Activated T-cell treated with anti-CD3 and anti-CD28 coated beads, Interleukin-2, amount 50 U/mL, for 4 hours (primary cell): ENCODE measurements around the gene P4HA1. TPM values are rescaled to one million over a fixed set of nuclear protein-coding genes. Genes with fewer than 3 reads are reported as not detected.
"Not testable (repeated sequence)": the region's sequence is repeated elsewhere in the genome, so short reads cannot be mapped to it uniquely, and the experiment has no call there.

Experiments
- ATAC-seq, 2 donors: fragments of 200-7000 bp; cut with Tn5 transposase; one replicate each; pipeline ENCODE4 v1.10.0; 2021
- DNase-seq: peaks from one replicate; pipeline ENCODE4 v3.0.0-alpha.2; 2020
- H3K27me3 Mint-ChIP-seq: one replicate; pipeline ENCODE4 v1.8.0; 2021; ENCODE audit warnings: low read depth, mixed read lengths
- H3K36me3 Mint-ChIP-seq: one replicate; pipeline ENCODE4 v1.8.0; 2022; ENCODE audit warnings: mixed read lengths; ENCODE audit not compliant: insufficient read depth
- H3K4me1 Mint-ChIP-seq: one replicate; pipeline ENCODE4 v1.8.0; 2021; ENCODE audit warnings: low read depth, mixed read lengths
- H3K4me3 Mint-ChIP-seq: one replicate; pipeline ENCODE4 v1.8.0; 2021; ENCODE audit warnings: mild to moderate bottlenecking, moderate library complexity, mixed read lengths
- H3K9me3 Mint-ChIP-seq: one replicate; pipeline ENCODE4 v1.8.0; 2021; ENCODE audit warnings: mixed read lengths
- total RNA-seq, 3 donors: library from RNA; stranded (reverse); gene quantifications; one replicate each; pipeline ENCODE4 v1.2.1, GENCODE V29; 2021

Gene P4HA1
- total RNA-seq = 10 to 100 TPM; 19.8 to 23.8 (median 21.5) TPM

- Mint-ChIP-seq H3K27me3 (no peaks in the 10 kb centered on the region), H3K4me3 (peak within 1 kb of the TSS; percentile 96), H3K9me3 (no peaks in the 10 kb centered on the region), H3K4me1 (peaks cover 34% of the 10 kb centered on the region), H3K36me3 (no peaks in the 10 kb centered on the region)
- DNase-seq (peak; percentile 98), ATAC-seq (peak; percentile 88 to 90)
Measured at GRCh38 chr10:73096449-73097304, at the start of gene P4HA1. Gene P4HA1 (minus strand): TSS chr10:73096866. CDS start chr10:73074883, 21,983 bp downstream.

- DNase-seq = no peak
- Mint-ChIP-seq H3K4me1 (no peaks in the 10 kb centered on the region), H3K27me3 (no peaks in the 10 kb centered on the region), H3K4me3 (no peak overlapping the region), H3K9me3 (no peaks in the 10 kb centered on the region), H3K36me3 (peaks cover 31% of the 10 kb centered on the region)
- no peak for ATAC-seq
Measured at GRCh38 chr10:73141603-73142002, 44.9 kb upstream of the P4HA1 start.

GRCh38 chr10:73139251-73139650 lies 42.6 kb upstream of the P4HA1 start:
- no peak for DNase-seq
- no peaks in the 10 kb centered on the region for H3K27me3 Mint-ChIP-seq
- no peak for ATAC-seq
- H3K4me3 Mint-ChIP-seq = no peak overlapping the region
- H3K36me3 Mint-ChIP-seq = peaks cover 33% of the 10 kb centered on the region
- H3K9me3 Mint-ChIP-seq = no peaks in the 10 kb centered on the region
- H3K4me1 Mint-ChIP-seq = no peaks in the 10 kb centered on the region

- no peak overlapping the region for H3K4me3 Mint-ChIP-seq
- H3K4me1 Mint-ChIP-seq = no peaks in the 10 kb centered on the region
- no peak for ATAC-seq
- peaks cover 36% of the 10 kb centered on the region for H3K36me3 Mint-ChIP-seq
- H3K9me3 Mint-ChIP-seq = no peaks in the 10 kb centered on the region
- no peak for DNase-seq
- H3K27me3 Mint-ChIP-seq = no peaks in the 10 kb centered on the region
Measured at GRCh38 chr10:73136627-73137026, 40.0 kb upstream of the P4HA1 start.

GRCh38 chr10:73134727-73135126 lies 38.1 kb upstream of the P4HA1 start:
- Mint-ChIP-seq H3K4me1 (no peaks in the 10 kb centered on the region), H3K9me3 (no peaks in the 10 kb centered on the region), H3K27me3 (no peaks in the 10 kb centered on the region), H3K4me3 (no peak overlapping the region), H3K36me3 (peaks cover 40% of the 10 kb centered on the region)
- ATAC-seq = no peak
- DNase-seq = no peak

- no peak for DNase-seq
- Mint-ChIP-seq H3K27me3 (no peaks in the 10 kb centered on the region), H3K9me3 (no peaks in the 10 kb centered on the region), H3K4me3 (no peak overlapping the region), H3K36me3 (peaks cover 37% of the 10 kb centered on the region), H3K4me1 (no peaks in the 10 kb centered on the region)
- ATAC-seq = no peak
Measured at GRCh38 chr10:73131913-73132686, 35.4 kb upstream of the P4HA1 start.

GRCh38 chr10:73131301-73131700 lies 34.6 kb upstream of the P4HA1 start:
- no peaks in the 10 kb centered on the region for H3K27me3 Mint-ChIP-seq
- no peak overlapping the region for H3K4me3 Mint-ChIP-seq

GRCh38 chr10:73126343-73126742 lies 29.7 kb upstream of the P4HA1 start:
- no peaks in the 10 kb centered on the region for H3K9me3 Mint-ChIP-seq
- no peaks in the 10 kb centered on the region for H3K27me3 Mint-ChIP-seq
- DNase-seq (no peak), ATAC-seq (no peak)
- no peak overlapping the region for H3K4me3 Mint-ChIP-seq
- H3K4me1 Mint-ChIP-seq = no peaks in the 10 kb centered on the region
- H3K36me3 Mint-ChIP-seq = peaks cover 27% of the 10 kb centered on the region

More at GRCh38 chr10:73131301-73131700, 34.6 kb upstream of the P4HA1 start:
- ATAC-seq (no peak), DNase-seq (no peak)
- Mint-ChIP-seq H3K9me3 (no peaks in the 10 kb centered on the region), H3K36me3 (peaks cover 36% of the 10 kb centered on the region), H3K4me1 (no peaks in the 10 kb centered on the region)

- H3K27me3 Mint-ChIP-seq = no peaks in the 10 kb centered on the region
- ATAC-seq = no peak
- no peaks in the 10 kb centered on the region for H3K9me3 Mint-ChIP-seq
- no peaks in the 10 kb centered on the region for H3K4me1 Mint-ChIP-seq
- DNase-seq = no peak
- H3K4me3 Mint-ChIP-seq = no peak overlapping the region
- H3K36me3 Mint-ChIP-seq = peaks cover 18% of the 10 kb centered on the region
Measured at GRCh38 chr10:73119952-73120351, 23.3 kb upstream of the P4HA1 start.

- no peak for DNase-seq
- Mint-ChIP-seq H3K9me3 (no peaks in the 10 kb centered on the region), H3K36me3 (peaks cover 17% of the 10 kb centered on the region), H3K27me3 (no peaks in the 10 kb centered on the region), H3K4me3 (no peak overlapping the region), H3K4me1 (no peaks in the 10 kb centered on the region)
- no peak for ATAC-seq
Measured at GRCh38 chr10:73119457-73119856, 22.8 kb upstream of the P4HA1 start.

GRCh38 chr10:73117976-73118743 lies 21.5 kb upstream of the P4HA1 start:
- no peak for ATAC-seq
- H3K9me3 Mint-ChIP-seq = no peaks in the 10 kb centered on the region
- H3K4me1 Mint-ChIP-seq = no peaks in the 10 kb centered on the region
- no peak overlapping the region for H3K4me3 Mint-ChIP-seq
- peaks cover 9% of the 10 kb centered on the region for H3K36me3 Mint-ChIP-seq
- no peaks in the 10 kb centered on the region for H3K27me3 Mint-ChIP-seq
- no peak for DNase-seq

- no peak overlapping the region for H3K4me3 Mint-ChIP-seq
- H3K4me1 Mint-ChIP-seq = peaks cover 4% of the 10 kb centered on the region
- H3K27me3 Mint-ChIP-seq = no peaks in the 10 kb centered on the region
- DNase-seq (no peak), ATAC-seq (no peak)
- peaks cover 9% of the 10 kb centered on the region for H3K36me3 Mint-ChIP-seq
- H3K9me3 Mint-ChIP-seq = no peaks in the 10 kb centered on the region
Measured at GRCh38 chr10:73116017-73116416, 19.4 kb upstream of the P4HA1 start.

GRCh38 chr10:73113551-73113950 lies 16.9 kb upstream of the P4HA1 start:
- Mint-ChIP-seq H3K27me3 (no peaks in the 10 kb centered on the region), H3K36me3 (peaks cover 6% of the 10 kb centered on the region), H3K9me3 (no peaks in the 10 kb centered on the region), H3K4me3 (no peak overlapping the region), H3K4me1 (peaks cover 12% of the 10 kb centered on the region)
- ATAC-seq (no peak), DNase-seq (no peak)

GRCh38 chr10:73112032-73112431 lies 15.4 kb upstream of the P4HA1 start:
- not testable (repeated sequence) for DNase-seq, H3K9me3 Mint-ChIP-seq, H3K4me3 Mint-ChIP-seq, H3K27me3 Mint-ChIP-seq, ATAC-seq, H3K36me3 Mint-ChIP-seq
- peaks cover 12% of the 10 kb centered on the region for H3K4me1 Mint-ChIP-seq
